ENCODE results near the gene SLC5A7. TPM values are rescaled to one million over a fixed set of nuclear protein-coding genes. Genes with fewer than 3 reads are reported as not detected.

Gene SLC5A7
- total RNA-seq, 2 experiments from 2014 or later, result not detected

DNA sequence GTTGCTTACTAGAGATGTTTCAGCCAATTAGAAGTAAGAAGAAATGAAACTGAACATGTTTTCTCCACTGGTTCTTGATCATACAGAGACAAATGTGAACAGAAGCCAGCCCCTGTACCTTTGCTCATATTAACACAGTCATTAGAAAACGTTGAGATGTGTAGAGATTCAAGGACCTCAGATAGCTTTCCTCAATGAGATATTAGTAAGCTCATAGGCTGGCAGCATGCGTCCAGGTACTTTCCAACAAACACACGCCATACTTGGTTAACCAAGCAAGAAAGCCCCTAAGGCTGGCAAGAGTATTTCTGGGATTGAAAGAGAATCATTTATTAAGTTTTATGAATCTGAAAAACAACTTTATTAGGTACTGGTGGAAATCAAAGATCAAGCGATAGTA, 37.5 kb downstream of the SLC5A7 start:
- CTCF ChIA-PET, result no interaction called here
- no peaks in the 10 kb centered on the region for H3K36me3 Mint-ChIP-seq (ENCODE audit: low read depth)

DNA sequence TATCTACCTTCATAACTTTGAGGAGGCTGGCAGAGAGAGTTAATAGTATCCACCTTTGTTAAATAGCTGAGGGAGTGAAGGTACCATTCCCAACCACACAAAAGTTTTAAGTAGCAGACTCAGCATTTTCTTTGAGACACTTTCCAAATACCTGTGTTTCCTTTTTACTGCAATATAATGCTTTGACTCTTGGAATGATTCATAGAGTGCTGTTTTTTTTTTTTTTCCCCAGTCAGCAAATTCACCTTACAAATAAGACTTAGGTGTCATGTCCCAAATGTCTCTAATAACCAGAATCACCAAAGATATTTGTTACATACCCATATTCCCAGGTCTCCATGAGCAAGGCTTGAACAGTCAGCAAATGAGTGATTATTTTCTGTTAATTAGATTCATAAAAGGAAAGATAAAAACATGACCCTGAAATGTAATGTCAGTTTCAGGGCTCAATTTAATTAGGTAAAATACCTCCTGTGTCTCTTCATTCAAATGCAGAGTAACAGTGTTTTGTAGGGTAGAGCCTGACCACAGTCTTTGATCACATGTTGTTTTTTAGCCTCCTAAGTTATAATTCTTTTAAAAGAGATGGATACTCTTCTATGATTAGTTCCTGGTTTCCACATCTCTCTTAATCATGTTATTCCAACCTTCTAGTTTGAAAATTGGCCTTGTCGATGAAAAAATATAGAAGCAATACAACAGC, 39.9 kb downstream of the SLC5A7 start:
- Mint-ChIP-seq H3K27ac (no peak overlapping the region), H3K9me3 (ENCODE audit: insufficient read depth) (peaks cover 6% of the 10 kb centered on the region), H3K4me1 (ENCODE audit: low read depth) (no peaks in the 10 kb centered on the region), H3K27me3 (ENCODE audit: low read depth) (no peaks in the 10 kb centered on the region), H3K4me3 (no peak overlapping the region), H3K36me3 (ENCODE audit: low read depth) (no peaks in the 10 kb centered on the region)
- CTCF ChIA-PET, result no interaction called here
- no peak for ATAC-seq
- POLR2A ChIA-PET, result no interaction called here
- DNase-seq, result no peak

More for the DNA sequence above, 37.5 kb downstream of the SLC5A7 start:
- Mint-ChIP-seq H3K27ac (no peak overlapping the region), H3K9me3 (ENCODE audit: insufficient read depth) (no peaks in the 10 kb centered on the region), H3K4me1 (ENCODE audit: low read depth) (no peaks in the 10 kb centered on the region), H3K27me3 (ENCODE audit: low read depth) (no peaks in the 10 kb centered on the region), H3K4me3 (no peak overlapping the region)
- POLR2A ChIA-PET, result no interaction called here
- ATAC-seq (no peak), DNase-seq (no peak)

DNA sequence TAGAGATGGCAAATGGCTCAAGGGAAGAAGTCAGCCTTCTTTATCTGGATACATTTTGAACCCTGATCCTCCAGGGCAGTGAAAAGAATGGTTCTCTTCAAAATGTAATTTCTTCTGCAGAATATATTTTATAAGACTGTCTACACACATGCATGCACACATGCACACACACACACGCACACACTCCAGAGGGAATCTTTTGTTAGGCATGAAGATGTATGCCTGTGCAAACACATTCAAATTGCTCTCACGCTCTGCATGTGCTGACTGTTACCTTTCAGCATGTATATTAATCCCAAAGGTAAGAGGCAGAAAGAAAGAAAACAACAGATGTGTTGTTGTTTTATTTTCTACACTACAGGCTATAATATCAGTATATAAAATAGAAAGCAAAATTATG, 43.2 kb downstream of the SLC5A7 start:
- Mint-ChIP-seq H3K4me1 (ENCODE audit: low read depth) (no peaks in the 10 kb centered on the region), H3K27me3 (ENCODE audit: low read depth) (no peaks in the 10 kb centered on the region), H3K27ac (no peak overlapping the region), H3K4me3 (no peak overlapping the region), H3K36me3 (ENCODE audit: low read depth) (no peaks in the 10 kb centered on the region), H3K9me3 (ENCODE audit: insufficient read depth) (peaks cover 6% of the 10 kb centered on the region)
- DNase-seq, result no peak
- ChIA-PET POLR2A (no interaction called here), CTCF (no interaction called here)
- ATAC-seq, result no peak

DNA sequence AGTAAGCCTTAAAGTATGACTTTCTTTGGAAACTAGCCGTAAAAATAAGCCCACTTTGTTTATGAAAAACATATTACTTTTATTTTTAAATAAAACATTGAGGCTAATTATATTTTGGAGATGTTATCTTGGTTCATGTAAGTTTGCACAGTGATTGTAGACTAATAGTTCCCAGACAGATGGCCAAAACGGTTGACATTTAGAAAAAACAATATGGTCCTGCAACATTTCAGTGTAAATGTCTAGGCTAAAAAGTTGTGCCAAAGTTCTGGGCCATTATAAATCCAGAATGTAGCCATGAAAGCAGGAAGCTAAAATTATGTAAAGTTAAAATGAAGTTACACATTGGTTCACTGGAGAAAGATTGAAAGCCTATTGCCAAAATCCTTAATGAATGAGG, 43.6 kb downstream of the SLC5A7 start:
- H3K36me3 Mint-ChIP-seq (ENCODE audit: low read depth), result no peaks in the 10 kb centered on the region
- no peaks in the 10 kb centered on the region for H3K27me3 Mint-ChIP-seq (ENCODE audit: low read depth)
- H3K4me1 Mint-ChIP-seq (ENCODE audit: low read depth), result no peaks in the 10 kb centered on the region
- DNase-seq, result no peak
- CTCF ChIA-PET, result no interaction called here
- peaks cover 6% of the 10 kb centered on the region for H3K9me3 Mint-ChIP-seq (ENCODE audit: insufficient read depth)
- ATAC-seq, result no peak
- H3K4me3 Mint-ChIP-seq, result no peak overlapping the region
- H3K27ac Mint-ChIP-seq, result no peak overlapping the region
- POLR2A ChIA-PET, result no interaction called here

DNA sequence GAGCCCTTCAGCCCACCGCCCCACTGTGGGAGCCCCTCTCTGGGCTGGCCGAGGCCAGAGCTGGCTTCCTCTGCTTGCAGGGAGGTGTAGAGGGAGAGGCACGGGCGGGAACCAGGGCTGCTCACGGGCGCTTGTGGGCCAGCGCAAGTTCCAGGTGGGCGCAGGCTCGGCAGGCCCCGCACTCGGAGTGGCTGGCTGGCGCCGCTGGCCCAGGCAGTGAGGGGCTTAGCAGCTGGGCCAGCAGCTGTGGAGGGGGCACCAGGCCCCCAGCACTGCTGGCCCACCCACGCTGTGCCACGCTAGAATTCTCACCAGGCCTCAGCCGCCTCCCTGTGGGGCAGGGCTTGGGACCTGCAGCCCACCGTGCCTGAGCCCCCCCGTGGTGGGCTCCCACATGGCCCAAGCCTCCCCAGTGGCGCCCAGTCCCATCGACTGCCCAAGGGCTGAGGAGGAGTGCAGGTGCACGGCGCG, 45.2 kb downstream of the SLC5A7 start:
- DNase-seq (no peak), ATAC-seq (no peak)
- H3K36me3 Mint-ChIP-seq (ENCODE audit: low read depth), result no peaks in the 10 kb centered on the region
- POLR2A ChIA-PET, result no interaction called here
- peaks cover 6% of the 10 kb centered on the region for H3K9me3 Mint-ChIP-seq (ENCODE audit: insufficient read depth)
- CTCF ChIA-PET, result no interaction called here
- H3K27ac Mint-ChIP-seq, result no peak overlapping the region
- no peaks in the 10 kb centered on the region for H3K27me3 Mint-ChIP-seq (ENCODE audit: low read depth)
- no peak overlapping the region for H3K4me3 Mint-ChIP-seq
- no peaks in the 10 kb centered on the region for H3K4me1 Mint-ChIP-seq (ENCODE audit: low read depth)

DNA sequence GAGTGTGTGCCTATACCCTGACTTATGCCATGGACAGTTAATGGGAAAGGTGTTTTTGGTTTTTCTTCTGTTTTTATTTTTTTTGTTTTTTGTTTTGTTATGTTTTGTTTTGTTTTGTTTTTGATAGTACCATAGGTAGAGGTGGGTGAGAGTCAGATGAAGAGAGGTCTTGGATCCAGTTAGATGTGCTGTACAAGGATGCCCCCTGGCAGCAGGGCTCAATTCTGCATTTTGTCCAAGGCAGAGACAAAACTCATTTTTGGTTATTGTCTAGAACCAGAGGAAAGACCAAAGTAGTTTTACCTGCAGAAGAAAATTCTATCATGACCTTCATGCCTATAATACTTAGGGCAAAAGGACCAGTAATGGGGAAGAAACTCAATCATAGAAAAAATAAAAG, 48.5 kb downstream of the SLC5A7 start:
- H3K4me1 Mint-ChIP-seq (ENCODE audit: low read depth), result no peaks in the 10 kb centered on the region
- no peak overlapping the region for H3K4me3 Mint-ChIP-seq
- no peaks in the 10 kb centered on the region for H3K36me3 Mint-ChIP-seq (ENCODE audit: low read depth)
- ChIA-PET CTCF (no interaction called here), POLR2A (no interaction called here)
- H3K27ac Mint-ChIP-seq, result no peak overlapping the region
- no peak for ATAC-seq
- peaks cover 6% of the 10 kb centered on the region for H3K9me3 Mint-ChIP-seq (ENCODE audit: insufficient read depth)
- DNase-seq, result no peak
- no peaks in the 10 kb centered on the region for H3K27me3 Mint-ChIP-seq (ENCODE audit: low read depth)

DNA sequence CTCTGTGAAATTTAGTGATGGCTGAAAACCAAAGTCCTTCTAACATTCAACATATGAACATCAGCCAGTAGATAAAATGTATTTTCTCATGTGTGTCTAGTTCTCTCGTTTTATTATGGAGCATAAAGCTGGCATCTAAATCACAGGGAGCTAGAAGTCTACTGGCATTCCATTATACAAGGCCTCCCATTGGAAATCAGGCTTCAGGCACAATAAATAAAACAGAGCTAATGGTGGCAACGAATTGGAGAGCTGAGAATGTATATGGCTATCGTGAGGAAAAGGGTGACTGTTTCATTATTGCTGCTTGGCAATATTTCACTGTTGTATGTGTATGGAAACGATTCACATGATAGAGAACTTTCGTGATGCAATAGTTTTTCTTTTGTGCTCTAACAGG, 62.4 kb downstream of the SLC5A7 start:
- no peak overlapping the region for H3K27ac Mint-ChIP-seq
- H3K9me3 Mint-ChIP-seq (ENCODE audit: insufficient read depth), result no peaks in the 10 kb centered on the region
- no peak for ATAC-seq
- no peak overlapping the region for H3K4me3 Mint-ChIP-seq
- POLR2A ChIA-PET, result no interaction called here
- no peaks in the 10 kb centered on the region for H3K4me1 Mint-ChIP-seq (ENCODE audit: low read depth)
- DNase-seq, result no peak
- no peaks in the 10 kb centered on the region for H3K36me3 Mint-ChIP-seq (ENCODE audit: low read depth)
- no peaks in the 10 kb centered on the region for H3K27me3 Mint-ChIP-seq (ENCODE audit: low read depth)
- CTCF ChIA-PET, result no interaction called here

DNA sequence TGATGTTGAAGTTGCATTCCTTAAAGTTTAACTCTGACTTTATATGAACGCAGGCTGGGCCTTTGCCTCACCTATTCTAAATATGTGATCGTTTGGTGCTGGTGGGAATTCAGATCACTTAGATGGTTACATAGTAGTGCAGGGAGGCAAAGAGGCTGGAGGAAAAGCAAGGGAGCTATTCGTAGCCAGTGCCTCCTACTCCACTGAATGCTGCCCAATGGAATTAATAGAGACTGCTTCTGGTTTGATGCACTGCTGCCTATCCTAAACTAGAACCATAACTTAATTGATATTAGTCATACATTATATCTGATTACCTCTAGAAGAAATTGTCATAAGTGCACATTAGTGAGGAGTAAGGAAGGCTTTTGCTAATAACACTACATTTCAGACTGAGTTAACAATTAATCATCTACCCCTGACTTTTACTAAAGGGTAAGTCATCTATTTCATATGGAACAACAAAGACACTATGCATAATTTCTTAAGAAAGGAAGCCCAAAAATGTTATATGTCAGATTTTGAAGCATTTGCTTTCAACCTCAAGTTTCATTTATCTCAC, 72.3 kb downstream of the SLC5A7 start:
- Mint-ChIP-seq H3K9me3 (ENCODE audit: insufficient read depth) (no peaks in the 10 kb centered on the region), H3K27ac (no peak overlapping the region), H3K27me3 (ENCODE audit: low read depth) (no peaks in the 10 kb centered on the region), H3K36me3 (ENCODE audit: low read depth) (no peaks in the 10 kb centered on the region), H3K4me1 (ENCODE audit: low read depth) (no peaks in the 10 kb centered on the region), H3K4me3 (no peak overlapping the region)
- DNase-seq (no peak), ATAC-seq (no peak)
- ChIA-PET POLR2A (no interaction called here), CTCF (no interaction called here)

DNA sequence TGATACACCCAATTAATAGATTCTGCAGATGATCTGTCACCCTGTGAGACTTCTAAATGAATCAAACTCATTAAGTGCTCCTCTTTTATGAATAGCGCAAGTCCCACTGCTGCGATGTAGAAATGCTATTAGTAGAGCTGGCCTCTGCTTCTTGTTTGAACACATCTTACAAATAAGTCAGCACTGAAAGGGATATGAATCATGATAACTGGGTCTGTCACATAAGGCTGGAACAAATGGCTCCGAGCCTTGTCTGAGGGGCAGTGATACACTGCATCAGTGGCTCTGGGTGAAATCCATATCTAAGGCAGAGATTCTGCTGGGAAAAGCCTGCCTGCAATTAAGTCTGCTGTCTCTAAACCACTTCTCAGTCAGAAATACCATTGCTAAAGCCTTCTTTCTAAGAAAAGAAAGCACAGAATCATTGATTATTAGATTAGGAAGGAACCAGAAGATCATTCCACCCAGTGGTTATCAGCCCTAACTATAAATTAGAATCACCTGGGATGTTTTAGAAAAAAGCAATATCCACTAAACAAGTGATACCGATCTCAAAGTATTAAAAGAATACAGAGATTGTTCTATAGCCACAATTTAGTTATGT, 75.2 kb downstream of the SLC5A7 start:
- no peak for ATAC-seq
- CTCF ChIA-PET, result no interaction called here
- no peaks in the 10 kb centered on the region for H3K27me3 Mint-ChIP-seq (ENCODE audit: low read depth)

More for the DNA sequence above, 75.2 kb downstream of the SLC5A7 start:
- Mint-ChIP-seq H3K27ac (no peak overlapping the region), H3K4me1 (ENCODE audit: low read depth) (no peaks in the 10 kb centered on the region), H3K36me3 (ENCODE audit: low read depth) (no peaks in the 10 kb centered on the region), H3K9me3 (ENCODE audit: insufficient read depth) (no peaks in the 10 kb centered on the region), H3K4me3 (no peak overlapping the region)
- POLR2A ChIA-PET, result no interaction called here
- DNase-seq, result no peak

Other genes starting within 250 kb of the SLC5A7 start
- not detected for gene RGPD4, start 159.6 kb upstream of the SLC5A7 start, total RNA-seq